K562 (cell line): ENCODE results near the gene BRINP1. TPM values are rescaled to one million over a fixed set of nuclear protein-coding genes. Genes with fewer than 3 reads are reported as not detected.

Experiments
- ATAC-seq: fragments of 200-7000 bp; cut with Tn5 transposase; 3 replicates; pipeline ENCODE4 v1.9.1; 2020; ENCODE audit warnings: moderate library complexity
- BruUV-seq: library from RNA; stranded (reverse); fragments of 400-500 nt; replicated peaks from 2 replicates; lab custom pipeline; 2021; lab: Mats Ljungman, UMichigan
- CTCF ChIA-PET: fragments of 300-600 bp; formaldehyde crosslinking; extraction: SDS; loops from one replicate; lab custom pipeline; 2021; ENCODE audit warnings: low intra/inter-chr PET ratio; lab: Yijun Ruan, JAX
- POLR2A ChIA-PET: fragments of 300-600, 350-650 bp; sonication (Branson Sonifier 250); formaldehyde crosslinking; extraction: SDS; loops from one replicate; lab custom pipeline; 2021; ENCODE audit warnings: antibody characterized with exemption, inconsistent platforms; lab: Yijun Ruan, JAX
- DNase-seq, 4 experiments: peaks; one replicate each; pipeline versions ENCODE4 v3.0.0 to v3.0.0-alpha.2; 2011 to 2018; ENCODE audit warnings: low spot score in 3 of 4, mixed read lengths in 3 of 4; ENCODE audit errors: extremely low read depth in 1 of 4
- FAIRE-seq: peaks from 2 replicates; lab custom pipeline; 2011; peaks lifted over from hg19 to GRCh38; lab: Jason Lieb, UNC
- H2AFZ ChIP-seq: 2 replicates; pipeline ENCODE4 v1.6.0; 2011; ENCODE audit warnings: low read depth, low read length, control low read depth, inconsistent platforms
- H3K27ac ChIP-seq: fragments of 200-600 bp; 3 replicates; pipeline ENCODE4 v1.8.0; 2011; ENCODE audit warnings: low read depth, mild to moderate bottlenecking, control low read depth, inconsistent platforms, low read length, moderate library complexity, mixed read lengths; ENCODE audit errors: extremely low read depth
- H3K27me3 ChIP-seq, 2 experiments: fragments of 300-600 bp in 1 of 2; 2 replicates in 1 of 2; 3 replicates in 1 of 2; pipeline versions ENCODE4 v1.6.0 to v1.8.0; 2011; ENCODE audit warnings: inconsistent platforms in 2 of 2, low read length in 2 of 2, mild to moderate bottlenecking in 1 of 2, mixed read lengths in 1 of 2, moderate library complexity in 1 of 2; ENCODE audit not compliant: control insufficient read depth in 2 of 2, insufficient read depth in 2 of 2
- H3K36me3 ChIP-seq: fragments of 300-600 bp; 3 replicates; pipeline ENCODE4 v1.8.0; 2011; ENCODE audit warnings: mild to moderate bottlenecking, low read length, inconsistent platforms; ENCODE audit not compliant: control insufficient read depth, insufficient read depth
- H3K4me1 ChIP-seq, 2 experiments: fragments of 200-600 bp in 1 of 2; replicated peaks in 1 of 2; 2 replicates in 1 of 2; 3 replicates in 1 of 2; pipeline versions ENCODE4 v1.5.1 to v1.8.0; 2011; ENCODE audit warnings: inconsistent platforms in 2 of 2, low read length in 2 of 2, mild to moderate bottlenecking in 1 of 2, mixed read lengths in 1 of 2, moderate library complexity in 1 of 2; ENCODE audit not compliant: control insufficient read depth in 2 of 2, insufficient read depth in 2 of 2
- H3K4me2 ChIP-seq: 2 replicates; pipeline ENCODE4 v1.6.1; 2011; ENCODE audit warnings: low read length, control low read depth, inconsistent platforms, mixed read lengths; ENCODE audit not compliant: insufficient read depth
- H3K4me3 ChIP-seq: fragments of 200-600 bp; sonication (generic), shearing (Covaris generic); 2 replicates; pipeline ENCODE4 v1.5.1; 2016; ENCODE audit warnings: control low read depth, inconsistent platforms
- H3K79me2 ChIP-seq: fragments of 200-600 bp; 3 replicates; pipeline ENCODE4 v1.8.0; 2011; ENCODE audit warnings: low read length, inconsistent platforms; ENCODE audit not compliant: control insufficient read depth, insufficient read depth
- H3K9ac ChIP-seq, 2 experiments: 2 replicates each; pipeline versions ENCODE4 v1.6.0 to v1.6.1; 2011; ENCODE audit warnings: low read depth in 2 of 2, low read length in 2 of 2, control low read depth in 1 of 2, inconsistent platforms in 1 of 2, mild to moderate bottlenecking in 1 of 2, mixed read lengths in 1 of 2; ENCODE audit not compliant: insufficient read depth in 1 of 2
- H3K9me1 ChIP-seq: one replicate; pipeline ENCODE4 v1.6.0; 2011; ENCODE audit warnings: inconsistent platforms, mild to moderate bottlenecking, low read length, moderate library complexity; ENCODE audit not compliant: control insufficient read depth, insufficient read depth
- H3K9me3 ChIP-seq: replicated peaks from 2 replicates; pipeline ENCODE4 v1.5.1; 2011; ENCODE audit warnings: low read depth, low read length, inconsistent platforms; ENCODE audit not compliant: control insufficient read depth, insufficient read depth
- H4K20me1 ChIP-seq: replicated peaks from 2 replicates; pipeline ENCODE4 v1.6.1; 2011; ENCODE audit warnings: low read length, inconsistent platforms, mixed read lengths; ENCODE audit not compliant: control insufficient read depth, insufficient read depth
- NR2F6 ChIP-seq: fragments of 450-650 bp; formaldehyde crosslinking; IDR thresholded peaks from 2 replicates; pipeline ENCODE4 v1.4.0; 2020; ENCODE audit warnings: mild to moderate bottlenecking
- RNF2 ChIP-seq: sonication (generic); IDR thresholded peaks from 2 replicates; pipeline ENCODE4 v1.6.1; 2016
- SMAD1 ChIP-seq: fragments of 150-350 bp; IDR thresholded peaks from 2 replicates; pipeline ENCODE4 v1.6.1; 2014; ENCODE audit warnings: low read length, low read depth; ENCODE audit not compliant: partially characterized antibody
- STAT5B ChIP-seq: fragments of 250-450 bp; sonication (Bioruptor Pico); IDR thresholded peaks from 2 replicates; pipeline ENCODE4 v1.8.0; 2021; ENCODE audit warnings: mild to moderate bottlenecking, inconsistent platforms
- TCF7 ChIP-seq: sonication (generic); IDR thresholded peaks from 2 replicates; pipeline ENCODE4 v1.6.1; 2016; ENCODE audit warnings: antibody characterized with exemption, borderline replicate concordance
- ZBTB8A ChIP-seq: fragments of 450-650 bp; IDR thresholded peaks from 2 replicates; pipeline ENCODE4 v1.6.1; 2018; ENCODE audit warnings: mild to moderate bottlenecking, moderate library complexity; ENCODE audit not compliant: partially characterized antibody
- ZEB2 ChIP-seq: fragments of 450-650 bp; IDR thresholded peaks from 2 replicates; pipeline ENCODE4 v1.6.1; 2016
- ZNF707 ChIP-seq: fragments of 250-450 bp; sonication (Bioruptor Pico); conservative IDR thresholded peaks from 2 replicates; pipeline ENCODE4 v1.8.0; 2022; ENCODE audit warnings: inconsistent platforms, mild to moderate bottlenecking, moderate library complexity
- ZNF780A ChIP-seq: fragments of 250-450 bp; sonication (Bioruptor Pico); IDR thresholded peaks from 2 replicates; pipeline ENCODE4 v1.5.0; 2021; ENCODE audit warnings: mild to moderate bottlenecking
- WGBS: fragments of 100-300 bp; shearing (Covaris generic); methylation state at CpG from one replicate; pipeline ENCODE4 v1.1.6; 2016; ENCODE audit warnings: low coverage, mixed read lengths; ENCODE audit not compliant: insufficient coverage; ENCODE audit errors: missing lambda C conversion rate; 5-methylcytosine and 5-hydroxymethylcytosine counted together
- in situ Hi-C: fragments of 300-500 bp; cut with MboI; formaldehyde crosslinking; loops from 4 replicates; pipeline ENCODE4 v1.15.0; 2018; ENCODE audit warnings: inconsistent platforms, mixed read lengths
- intact Hi-C: fragments of 100-400 bp; cut with micrococcal nuclease; formaldehyde crosslinking; loops from 2 replicates; pipeline ENCODE4 v1.14.2; 2022
- polyA plus RNA-seq, 8 experiments: library from polyadenylated mRNA; depleted of rRNA in 4 of 8; stranded (reverse) in 5 of 8; unstranded in 3 of 8; fragments of >200 nt; fragmentation: Nextera tagmentation in 2 of 8; fragmentation: Illumina TruSeq in 1 of 8; extraction: Ambion mirVana in 2 of 8; extraction: Trizol in 1 of 8; gene quantifications; 2 replicates each; pipeline versions ENCODE4 v1.2.1 to v1.2.3, GENCODE V29; 2011 to 2014; ENCODE audit warnings: inconsistent platforms in 1 of 8, missing spikeins in 1 of 8
- total RNA-seq, 7 experiments: library from RNA; depleted of rRNA in 6 of 7; stranded (reverse); fragments of >200 nt in 6 of 7; fragmentation: Illumina TruSeq in 2 of 7; extraction: Trizol in 2 of 7; gene quantifications; 2 replicates each; pipeline versions ENCODE4 v1.2.1 to v1.2.3, GENCODE V29; 2011 to 2021; ENCODE audit warnings: low replicate concordance in 1 of 7
- TF ChIP-seq, protein P1 (sequence below): fragments of 250-450 bp; sonication (Bioruptor Pico); IDR thresholded peaks from 2 replicates; pipeline ENCODE4 v1.6.1; 2021; ENCODE audit warnings: mild to moderate bottlenecking

BRINP1 gene
- total and polyA plus RNA-seq, 9 of the 15 experiments (the other 6 are each of a cell fraction or from before 2014, with no cell fraction given): not detected

DNA sequence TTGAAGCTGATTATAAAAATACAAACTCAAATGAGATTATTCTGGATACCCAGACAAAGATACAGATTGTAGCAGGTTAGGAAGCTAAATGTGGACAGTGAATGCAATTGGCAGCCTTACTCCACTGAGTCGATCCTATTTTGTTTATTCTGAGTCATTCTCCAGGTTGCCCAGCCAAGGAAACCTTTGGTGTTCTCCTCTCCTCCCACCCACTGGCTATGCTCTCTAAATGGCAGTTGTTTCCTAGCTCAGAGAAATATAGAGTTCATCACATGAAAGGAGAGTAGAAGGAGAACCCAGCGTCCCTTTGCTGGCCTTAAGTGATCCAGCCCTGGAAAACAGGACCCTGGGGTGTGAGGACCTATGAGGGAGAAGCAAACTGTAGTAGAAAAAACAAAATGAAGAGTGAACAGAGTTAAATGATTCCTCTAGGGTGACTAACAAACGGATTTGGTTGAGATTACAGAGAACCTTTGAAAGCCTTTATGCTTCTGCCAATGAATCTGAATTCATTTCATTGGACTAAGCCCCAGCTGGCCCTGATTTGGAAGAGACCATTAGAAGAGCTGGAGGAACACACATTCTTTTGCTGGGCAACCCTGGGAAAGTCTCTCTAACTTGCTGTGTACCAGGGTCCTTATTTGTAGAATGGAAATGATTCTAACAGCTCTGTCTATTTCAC lies 95.1 kb downstream of the BRINP1 start:
- 0% methylated on average over 3 of the region's 3 CpGs for WGBS
- Histone ChIP-seq H4K20me1 (no peaks in the 10 kb centered on the region), H2AFZ (no peak overlapping the region), H3K79me2 (no peaks in the 10 kb centered on the region), H3K4me3 (no peak overlapping the region), H3K4me1 (no peaks in the 10 kb centered on the region), H3K27me3 (no peaks in the 10 kb centered on the region), H3K9me3 (no peaks in the 10 kb centered on the region; the same call in 1 of the 2 replicates), H3K9me1 (no peaks in the 10 kb centered on the region), H3K4me2 (no peak overlapping the region), H3K27ac (no peak overlapping the region), H3K9ac (no peak overlapping the region), H3K36me3 (no peaks in the 10 kb centered on the region)
- POLR2A ChIA-PET: no interaction called here
- DNase-seq (no peak), ATAC-seq (no peak), FAIRE-seq (no peak)
- in situ Hi-C loops (no loop called here), intact Hi-C loops (no loop called here)
- no TSS peak for BruUV-seq
- TF ChIP-seq ZBTB8A (no peak), ZNF707 (CRISPR knock-in tag) (no peak), TCF7 (no peak), SMAD1 (no peak), ZNF780A (CRISPR knock-in tag) (no peak), NR2F6 (no peak), RNF2 (no peak), STAT5B (no peak), ZEB2 (no peak)
- TF ChIP-seq, protein P1, sequence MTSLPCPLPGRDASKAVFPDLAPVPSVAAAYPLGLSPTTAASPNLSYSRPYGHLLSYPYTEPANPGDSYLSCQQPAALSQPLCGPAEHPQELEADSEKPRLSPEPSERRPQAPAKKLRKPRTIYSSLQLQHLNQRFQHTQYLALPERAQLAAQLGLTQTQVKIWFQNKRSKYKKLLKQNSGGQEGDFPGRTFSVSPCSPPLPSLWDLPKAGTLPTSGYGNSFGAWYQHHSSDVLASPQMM (CRISPR knock-in tag): no peak
- CTCF ChIA-PET: no interaction called here
